ENCODE results near the gene VDR.

DNA sequence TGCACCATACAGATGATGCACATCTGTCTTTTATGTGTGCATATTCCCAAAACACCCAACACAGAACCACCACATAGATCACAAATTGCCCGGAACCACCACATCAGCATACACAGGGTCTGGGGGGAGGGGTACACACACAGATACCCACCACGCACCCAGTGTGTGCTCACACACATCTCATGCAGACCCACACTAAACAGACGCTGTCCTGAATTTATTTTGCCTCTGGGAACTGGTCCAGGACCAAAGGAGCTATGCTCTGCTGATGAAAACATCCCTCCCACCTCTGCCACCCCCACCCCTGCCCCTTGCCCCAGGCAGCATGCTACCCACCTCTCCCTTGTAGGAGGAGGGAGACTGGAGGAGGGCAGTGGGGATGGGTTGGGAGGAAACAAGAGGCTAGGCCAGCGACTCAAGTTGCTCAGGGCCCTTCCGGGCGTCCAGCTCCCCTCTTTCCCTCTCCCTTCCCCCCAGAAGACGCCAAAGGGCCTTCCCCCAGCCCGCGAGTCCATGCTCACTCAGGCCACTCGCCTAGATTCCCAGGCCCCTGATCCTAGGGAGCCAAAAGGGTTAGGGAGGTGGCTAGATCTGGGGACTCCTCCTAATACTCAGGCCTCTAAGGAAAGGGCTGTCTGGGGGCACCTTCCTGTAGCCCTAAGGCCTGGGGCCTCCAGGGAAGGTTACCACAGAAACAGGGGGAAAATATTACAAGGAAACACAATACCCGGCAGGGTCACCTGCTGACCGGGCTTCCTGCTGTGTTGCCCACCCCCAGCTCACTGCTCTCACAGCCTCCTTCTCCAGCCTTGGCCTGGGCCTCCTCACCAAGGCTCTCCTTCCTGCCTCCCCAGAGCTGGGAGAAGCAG is 88.2 kb downstream of the VDR start:
- TF ChIP-seq, protein P1, sequence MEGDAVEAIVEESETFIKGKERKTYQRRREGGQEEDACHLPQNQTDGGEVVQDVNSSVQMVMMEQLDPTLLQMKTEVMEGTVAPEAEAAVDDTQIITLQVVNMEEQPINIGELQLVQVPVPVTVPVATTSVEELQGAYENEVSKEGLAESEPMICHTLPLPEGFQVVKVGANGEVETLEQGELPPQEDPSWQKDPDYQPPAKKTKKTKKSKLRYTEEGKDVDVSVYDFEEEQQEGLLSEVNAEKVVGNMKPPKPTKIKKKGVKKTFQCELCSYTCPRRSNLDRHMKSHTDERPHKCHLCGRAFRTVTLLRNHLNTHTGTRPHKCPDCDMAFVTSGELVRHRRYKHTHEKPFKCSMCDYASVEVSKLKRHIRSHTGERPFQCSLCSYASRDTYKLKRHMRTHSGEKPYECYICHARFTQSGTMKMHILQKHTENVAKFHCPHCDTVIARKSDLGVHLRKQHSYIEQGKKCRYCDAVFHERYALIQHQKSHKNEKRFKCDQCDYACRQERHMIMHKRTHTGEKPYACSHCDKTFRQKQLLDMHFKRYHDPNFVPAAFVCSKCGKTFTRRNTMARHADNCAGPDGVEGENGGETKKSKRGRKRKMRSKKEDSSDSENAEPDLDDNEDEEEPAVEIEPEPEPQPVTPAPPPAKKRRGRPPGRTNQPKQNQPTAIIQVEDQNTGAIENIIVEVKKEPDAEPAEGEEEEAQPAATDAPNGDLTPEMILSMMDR (IDR thresholded peaks at IDR 0.05), result no peak
- TF ChIP-seq POLR2A (IDR thresholded peaks at IDR 0.05), result no peak

All from esophagus squamous epithelium (tissue), 4 donors.